Neural progenitor cell (in vitro differentiated cells): ENCODE measurements around the gene STMN3.

Experiments used
- CTCF ChIP-seq: fragments of 200-600 bp; sonication (generic); IDR thresholded peaks from 2 replicates; pipeline ENCODE4 v1.5.1; 2017; ENCODE audit warnings: antibody characterized with exemption, mild to moderate bottlenecking
- EZH2 ChIP-seq: fragments of 200-600 bp; sonication (generic); IDR thresholded peaks from 2 replicates; pipeline ENCODE4 v1.6.1; 2017; ENCODE audit warnings: antibody characterized with exemption, mild to moderate bottlenecking, moderate library complexity

DNA sequence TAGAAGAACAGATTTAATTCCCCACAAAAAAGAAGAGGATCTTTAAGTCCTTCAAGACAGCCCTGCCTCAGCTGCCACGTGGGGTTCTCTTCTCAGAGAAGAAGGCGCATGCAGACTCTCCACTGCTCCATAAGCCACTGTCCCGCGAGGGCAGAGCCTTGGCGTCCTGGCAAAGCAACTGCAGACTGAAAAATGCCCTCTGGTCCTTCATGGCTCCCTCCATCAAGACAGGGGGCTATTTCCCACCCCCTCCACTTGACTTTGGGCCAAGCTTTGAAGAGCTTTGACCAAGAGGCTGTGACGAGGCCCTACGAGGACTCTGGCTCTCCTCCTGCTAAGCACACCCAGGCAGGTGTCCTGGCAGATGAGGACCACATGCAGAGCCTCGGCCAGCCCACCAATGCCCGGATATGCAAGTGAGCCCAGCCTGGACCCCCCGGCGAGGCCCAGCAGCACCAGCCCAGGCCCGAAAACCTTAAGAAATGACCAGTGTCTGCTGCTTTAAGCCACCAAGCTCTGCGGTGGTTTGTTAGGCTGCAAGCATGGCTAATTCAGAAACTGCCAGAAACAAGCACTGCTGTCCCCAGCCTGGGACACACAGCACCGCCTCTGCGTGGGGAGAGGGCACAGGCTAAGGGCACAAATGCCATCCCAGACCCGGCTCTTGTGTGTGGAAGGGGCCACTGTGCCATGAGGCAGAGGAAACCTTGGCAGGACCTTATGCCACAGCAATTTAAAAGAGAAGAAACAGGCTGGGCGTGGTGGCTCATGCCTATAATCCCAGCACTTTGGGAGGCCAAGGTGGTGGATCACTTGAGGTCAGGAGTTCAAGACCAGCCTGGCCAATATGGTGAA, 42.4 kb downstream of the STMN3 start:
- TF ChIP-seq CTCF, result no peak
- no peak for TF ChIP-seq EZH2
